ENCODE data around the gene CAPN12.

The CAPN12 gene

GRCh38 chr19:38737281-38737865 is 6.9 kb downstream of the CAPN12 start:
- no peak for DNase-seq

- peak; percentile 66 for DNase-seq
Observed at GRCh38 chr19:38736413-38737280, 7.6 kb downstream of the CAPN12 start.

GRCh38 chr19:38736036-38736412 is 8.2 kb downstream of the CAPN12 start:
- peak; percentile 69 for DNase-seq

- DNase-seq, result peak; percentile 62
Observed at GRCh38 chr19:38735257-38735686, 9.0 kb downstream of the CAPN12 start.

GRCh38 chr19:38734426-38735256 is 9.6 kb downstream of the CAPN12 start:
- DNase-seq, result peak; percentile 52

GRCh38 chr19:38734176-38734425 is 10.2 kb downstream of the CAPN12 start:
- no peak for DNase-seq

GRCh38 chr19:38733493-38734175 is 10.6 kb downstream of the CAPN12 start:
- peak; percentile 28 for DNase-seq

GRCh38 chr19:38733241-38733492 is 11.1 kb downstream of the CAPN12 start:
- no peak for DNase-seq

GRCh38 chr19:38731654-38732301 is 12.5 kb downstream of the CAPN12 start:
- DNase-seq, result no peak

- DNase-seq, result no peak
Observed at GRCh38 chr19:38730731-38731589, 13.3 kb downstream of the CAPN12 start.

- no peak for DNase-seq
Observed at GRCh38 chr19:38730470-38730730, 13.9 kb downstream of the CAPN12 start.

GRCh38 chr19:38729653-38730469 is 14.4 kb downstream of the CAPN12 start:
- DNase-seq, result peak; percentile 82

GRCh38 chr19:38728752-38729541 is 15.3 kb downstream of the CAPN12 start:
- DNase-seq, result no peak

- no peak for DNase-seq
Observed at GRCh38 chr19:38727868-38728660, 16.2 kb downstream of the CAPN12 start.

GRCh38 chr19:38727306-38727867 is 16.9 kb downstream of the CAPN12 start:
- no peak for DNase-seq

GRCh38 chr19:38726761-38727301 is 17.4 kb downstream of the CAPN12 start:
- DNase-seq, result no peak

GRCh38 chr19:38726284-38726673 is 18.0 kb downstream of the CAPN12 start:
- no peak for DNase-seq

- no peak for DNase-seq
Observed at GRCh38 chr19:38725469-38726283, 18.6 kb downstream of the CAPN12 start.
